Mesodermal cell (in vitro differentiated cells): ENCODE results near the gene ARHGDIG.
"Not testable (repeated sequence)": the region's sequence is repeated elsewhere in the genome, so short reads cannot be mapped to it uniquely, and the experiment has no call there.

Source experiments
- H3K27ac ChIP-seq: 2 replicates; pipeline ENCODE4 v1.7.0; 2013; ENCODE audit warnings: mild to moderate bottlenecking, low read depth, low read length, moderate library complexity; ENCODE audit not compliant: severe bottlenecking
- H3K36me3 ChIP-seq: 2 replicates; pipeline ENCODE4 v1.7.1; 2013; ENCODE audit warnings: mild to moderate bottlenecking, low read length, moderate library complexity; ENCODE audit not compliant: control insufficient read depth, insufficient read depth
- H3K4me1 ChIP-seq: one replicate; pipeline ENCODE4 v1.7.1; 2013; ENCODE audit warnings: mild to moderate bottlenecking, low read length; ENCODE audit not compliant: insufficient read depth, control insufficient read depth, poor library complexity, severe bottlenecking
- H3K4me3 ChIP-seq: 2 replicates; pipeline ENCODE4 v1.7.0; 2013; ENCODE audit warnings: low read length, control low read depth, mild to moderate bottlenecking; ENCODE audit not compliant: insufficient read depth, poor library complexity, severe bottlenecking; ENCODE audit errors: extremely low read depth
- H3K9me3 ChIP-seq: 2 replicates; pipeline ENCODE4 v1.7.1; 2013; ENCODE audit warnings: mild to moderate bottlenecking, low read length, moderate library complexity; ENCODE audit not compliant: control insufficient read depth
- WGBS, 2 experiments: methylation state at CpG; one replicate each; pipeline ENCODE4 v1.1.5; 2013; ENCODE audit warnings: missing lambda C conversion rate in 2 of 2; ENCODE audit not compliant: insufficient coverage in 2 of 2; 5-methylcytosine and 5-hydroxymethylcytosine counted together

The ARHGDIG gene

GRCh38 chr16:331181-331814, 50.9 kb downstream of the ARHGDIG start:
- not testable (repeated sequence) for H3K27ac ChIP-seq, H3K4me3 ChIP-seq, H3K9me3 ChIP-seq, H3K4me1 ChIP-seq, H3K36me3 ChIP-seq
- 90% methylated on average over 5 of the region's 6 CpGs; no CpG with 5 or more reads in 1 of the 2 experiments for WGBS, 2 experiments
